NCI-H2029 treated with DMSO at 0.1 percent for 48 hours (cell line): ENCODE results near the gene SHISA4.
"Not testable (repeated sequence)": the region's sequence is repeated elsewhere in the genome, so short reads cannot be mapped to it uniquely, and the experiment has no call there.

Source experiments
- DNase-seq: peaks from one replicate; lab custom pipeline; 2025; lab: John Stamatoyannopoulos, UW

Gene SHISA4

DNA sequence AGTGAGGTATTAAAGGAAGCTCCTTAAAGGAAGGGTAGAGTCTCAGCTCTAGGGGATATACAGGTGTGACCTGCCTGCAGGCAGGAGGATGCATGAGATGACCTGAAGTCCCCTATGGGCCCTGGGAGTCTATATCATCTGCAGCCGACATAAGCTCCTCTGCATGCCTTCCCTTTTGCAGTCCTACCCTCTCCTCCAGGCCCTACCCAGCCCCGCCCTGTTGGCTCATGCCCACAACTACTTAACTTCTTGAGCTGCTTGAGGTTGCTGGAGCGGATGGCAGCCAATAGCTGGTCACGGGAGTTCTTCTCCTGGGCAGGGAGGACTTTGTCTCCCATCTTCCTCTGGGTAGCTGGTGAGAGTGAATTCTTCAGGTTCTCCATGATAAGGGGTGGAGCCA, 10.3 kb downstream of the SHISA4 start:
- DNase-seq: no peak

DNA sequence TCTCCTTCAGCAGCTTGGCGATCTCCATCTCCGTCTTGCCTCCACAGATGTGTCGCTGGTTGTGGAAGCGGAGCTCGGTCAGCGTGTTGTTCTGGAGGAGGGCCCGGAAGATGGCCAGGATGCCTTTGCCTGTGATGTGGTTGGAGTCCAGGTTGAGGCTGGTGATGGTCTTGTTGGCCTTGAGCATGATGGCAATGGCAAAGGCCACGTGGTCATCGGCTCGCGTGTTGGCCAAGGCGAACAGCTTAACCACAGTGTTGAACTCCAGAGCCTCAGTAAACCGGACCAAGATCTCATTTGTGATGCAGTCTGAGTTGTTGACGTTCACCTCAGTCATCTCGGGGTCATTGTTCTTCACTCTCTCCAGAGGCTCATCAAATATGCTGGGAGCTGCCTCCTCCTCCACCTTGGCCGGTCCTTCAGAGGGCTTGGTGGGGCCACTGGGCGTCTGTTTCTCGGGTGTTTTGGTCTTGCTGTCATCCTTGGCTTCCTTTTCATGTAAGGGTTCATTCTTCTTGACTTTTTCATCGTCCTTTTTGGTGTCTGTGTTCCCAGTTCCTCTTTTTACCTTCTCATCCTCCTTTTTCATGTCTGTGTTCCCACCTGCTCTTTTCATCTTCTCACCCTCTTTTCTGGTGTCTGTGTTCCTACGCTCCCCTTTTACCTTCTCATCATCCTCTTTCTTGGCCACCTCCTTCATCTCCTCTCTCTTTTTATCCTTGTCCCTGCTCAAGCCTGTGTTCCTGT, 11.2 kb downstream of the SHISA4 start:
- DNase-seq: no peak

GRCh38 chr1:201900476-201900875, 11.8 kb downstream of the SHISA4 start:
- no peak for DNase-seq

- DNase-seq: not testable (repeated sequence)
Measured at GRCh38 chr1:201901036-201901435, 12.3 kb downstream of the SHISA4 start.

DNA sequence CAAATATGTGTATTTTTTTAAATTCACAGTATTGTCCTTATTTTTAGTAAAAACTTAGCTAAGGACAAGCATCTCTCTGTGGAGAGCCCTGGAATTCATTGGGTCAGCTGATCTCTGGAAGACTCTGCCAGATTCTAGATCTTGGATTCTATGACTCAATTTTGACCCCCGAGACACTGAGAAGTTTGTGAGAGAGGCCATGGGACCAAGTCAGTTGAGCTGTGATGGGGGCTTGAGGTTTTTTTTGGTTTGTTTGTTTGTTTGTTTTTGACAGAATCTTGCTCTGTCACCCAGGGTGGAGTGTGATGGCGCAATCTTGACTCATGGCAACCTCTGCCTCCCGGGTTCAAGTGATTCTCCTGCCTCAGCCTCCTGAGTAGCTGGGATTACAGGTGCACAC, 13.5 kb downstream of the SHISA4 start:
- no peak for DNase-seq

DNA sequence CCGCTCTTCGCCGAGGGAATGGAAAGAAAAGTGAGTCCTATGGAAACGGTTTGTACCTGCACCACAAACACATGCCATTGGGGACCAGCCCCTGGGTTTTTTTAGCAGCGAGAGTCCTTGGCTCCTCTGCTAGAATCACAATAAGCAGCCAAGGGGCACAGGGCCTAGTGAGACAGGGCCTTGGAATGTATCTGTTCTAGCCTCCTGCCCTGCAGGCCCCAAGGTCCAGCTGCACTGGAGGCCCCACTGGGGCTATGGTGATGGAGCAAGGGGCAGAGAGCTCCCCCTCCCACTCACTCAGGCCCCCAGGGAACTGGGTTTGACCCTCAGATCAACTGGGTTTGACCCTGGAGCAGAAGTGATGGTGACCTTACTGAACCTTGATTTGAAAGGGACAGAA, 14.4 kb downstream of the SHISA4 start:
- DNase-seq: no peak

GRCh38 chr1:201904579-201904978, 15.9 kb downstream of the SHISA4 start:
- DNase-seq: no peak

DNA sequence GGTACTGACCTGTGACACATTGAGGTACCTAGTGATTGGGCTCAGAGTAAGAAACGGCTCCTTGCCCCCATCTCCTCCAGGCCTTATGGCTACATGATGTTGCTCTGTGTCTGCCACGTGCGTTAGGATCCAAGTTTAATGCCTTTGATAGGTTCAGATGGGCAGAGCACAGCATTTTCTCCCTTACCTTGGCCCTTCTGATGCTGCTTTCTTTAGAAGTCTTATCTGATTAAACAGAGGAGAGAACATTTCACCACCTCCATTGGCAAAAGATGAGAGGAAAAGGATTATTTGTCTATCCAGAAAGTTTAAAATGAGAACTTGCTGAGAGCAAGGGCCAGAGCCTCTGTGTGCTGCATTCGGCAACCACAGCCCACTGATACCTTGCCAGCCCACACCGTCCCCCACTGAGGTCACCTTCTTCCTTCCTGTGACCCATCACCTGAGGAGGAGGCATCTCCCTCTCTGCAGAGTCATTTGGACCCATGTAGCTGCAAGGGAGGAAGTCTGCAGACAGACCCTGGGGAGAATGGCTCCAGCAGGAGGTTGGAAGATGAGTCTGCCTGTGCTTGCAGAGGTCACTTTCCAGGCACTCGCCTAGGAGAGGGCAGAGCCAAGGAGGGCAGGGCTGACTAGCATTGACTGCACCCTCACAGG, 16.7 kb downstream of the SHISA4 start:
- no peak for DNase-seq

- DNase-seq: no peak
Measured at GRCh38 chr1:201906336-201906735, 17.6 kb downstream of the SHISA4 start.

- DNase-seq: no peak
Measured at GRCh38 chr1:201907621-201908020, 18.9 kb downstream of the SHISA4 start.

- no peak for DNase-seq
Measured at GRCh38 chr1:201911826-201912571, 23.3 kb downstream of the SHISA4 start.

- no peak for DNase-seq
Measured at GRCh38 chr1:201912832-201913231, 24.1 kb downstream of the SHISA4 start.

DNA sequence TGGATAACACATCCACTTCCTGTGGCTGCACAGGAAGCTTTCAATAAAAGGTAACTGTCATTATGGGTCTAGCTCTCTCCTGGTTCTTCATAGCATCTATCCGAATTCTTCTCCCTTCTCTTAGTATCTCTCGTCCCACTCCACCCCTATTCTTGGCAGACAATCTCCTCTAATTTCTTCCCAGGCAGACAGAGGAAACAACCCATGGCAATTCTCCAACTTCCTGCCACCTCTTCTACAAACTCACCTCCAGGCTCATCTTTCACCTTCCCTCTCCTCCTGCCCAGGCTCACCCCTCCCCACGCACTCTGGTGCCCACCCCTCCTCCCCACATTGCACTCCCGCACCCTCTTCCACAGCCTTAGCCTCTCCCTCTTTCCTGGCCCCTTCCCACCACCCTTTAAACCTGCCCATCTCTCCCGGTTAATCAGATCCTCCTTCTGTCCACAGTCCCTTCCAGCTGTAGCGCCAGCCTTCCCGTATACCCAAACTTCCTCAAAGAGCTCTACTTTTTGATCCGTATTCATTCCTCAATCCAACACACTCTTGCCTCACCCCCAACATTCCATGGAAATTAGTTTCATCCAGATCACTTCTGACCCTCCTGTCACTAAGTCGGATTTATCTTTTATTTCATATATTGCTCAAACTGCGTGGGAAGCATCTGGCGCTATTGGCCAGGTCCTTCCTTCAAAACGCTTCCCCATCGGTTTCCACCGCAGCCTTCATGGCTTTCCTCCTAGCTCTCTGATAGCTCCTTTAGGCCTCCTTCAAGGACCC, 25.9 kb downstream of the SHISA4 start:
- DNase-seq: no peak

DNA sequence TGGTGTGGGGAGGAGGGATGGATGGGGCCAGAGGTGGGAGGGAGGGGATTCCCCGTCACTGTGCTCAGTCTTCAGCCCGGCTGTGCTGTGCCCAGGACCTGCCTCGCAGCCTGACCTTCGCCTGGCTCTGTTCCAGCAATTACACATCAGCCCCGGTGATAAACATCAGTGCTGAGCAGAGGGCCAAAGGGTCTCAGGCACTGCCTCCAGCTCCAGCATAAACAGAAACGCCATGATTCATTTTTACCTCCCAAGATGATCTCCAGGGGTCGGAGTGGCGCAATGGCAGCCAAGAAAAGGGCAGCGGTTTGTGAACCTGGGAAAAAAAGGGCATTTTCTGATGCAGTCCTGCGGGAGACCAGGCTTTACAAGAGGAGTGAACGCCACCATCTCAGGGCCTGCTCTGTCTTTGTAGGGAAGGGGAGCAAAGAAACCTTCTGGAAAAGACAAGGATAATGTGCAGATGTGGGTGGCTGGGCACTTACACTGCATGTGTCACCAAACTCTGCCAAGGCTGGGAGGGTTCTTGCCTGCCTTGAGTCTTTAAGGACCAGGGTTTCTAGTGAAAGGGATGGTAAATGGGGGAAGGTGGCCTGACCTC, 28.1 kb downstream of the SHISA4 start:
- no peak for DNase-seq

- DNase-seq: no peak
Measured at GRCh38 chr1:201917362-201918033, 28.8 kb downstream of the SHISA4 start.

DNA sequence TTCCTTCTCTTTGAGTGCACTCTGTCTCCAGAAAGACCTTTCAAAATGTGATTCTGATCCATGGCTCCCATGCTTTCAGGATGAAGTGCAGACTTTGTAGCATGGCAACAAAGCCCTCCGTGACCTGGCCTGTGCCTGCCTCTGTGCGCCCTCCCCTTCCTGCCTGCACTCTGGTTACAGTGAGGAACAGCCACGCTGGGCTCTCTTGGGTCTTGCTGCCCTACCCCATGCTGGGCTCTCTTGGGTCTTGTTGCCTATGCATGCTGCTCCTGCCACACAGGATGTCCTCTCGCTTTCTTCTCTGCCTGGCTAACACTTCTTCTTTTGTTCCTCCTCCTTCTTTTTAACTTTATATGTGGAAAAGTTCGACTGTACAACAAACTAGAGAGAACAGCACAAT, 29.6 kb downstream of the SHISA4 start:
- DNase-seq: no peak

DNA sequence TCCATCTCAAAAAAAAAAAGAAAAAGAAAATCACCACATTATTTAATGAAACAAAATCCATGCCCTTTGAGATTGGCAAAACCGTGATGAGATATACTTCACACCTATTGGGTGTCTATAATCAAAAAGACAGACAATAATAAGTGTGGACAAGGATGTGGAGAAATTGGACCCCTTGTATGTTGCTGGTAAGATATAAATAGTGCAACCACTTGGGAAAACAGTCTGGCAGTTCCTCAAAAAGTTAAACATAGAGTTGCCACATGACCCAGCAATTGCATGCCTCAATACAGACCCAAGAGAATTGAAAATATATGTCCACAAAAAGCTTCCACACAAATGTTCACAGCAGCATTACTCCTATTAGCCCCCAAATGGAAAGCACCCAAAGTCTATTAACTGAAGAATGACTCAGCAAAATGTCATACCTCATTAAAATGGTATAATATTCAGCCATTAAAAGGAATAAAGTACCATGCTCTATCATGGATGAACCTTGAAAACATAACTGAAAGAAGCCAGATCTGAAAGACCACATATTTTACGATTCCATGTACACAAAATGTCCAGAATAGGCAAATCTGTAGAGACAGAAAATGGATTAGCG, 33.4 kb downstream of the SHISA4 start:
- no peak for DNase-seq

- DNase-seq: no peak
Measured at GRCh38 chr1:201925301-201925567, 36.5 kb downstream of the SHISA4 start.

DNA sequence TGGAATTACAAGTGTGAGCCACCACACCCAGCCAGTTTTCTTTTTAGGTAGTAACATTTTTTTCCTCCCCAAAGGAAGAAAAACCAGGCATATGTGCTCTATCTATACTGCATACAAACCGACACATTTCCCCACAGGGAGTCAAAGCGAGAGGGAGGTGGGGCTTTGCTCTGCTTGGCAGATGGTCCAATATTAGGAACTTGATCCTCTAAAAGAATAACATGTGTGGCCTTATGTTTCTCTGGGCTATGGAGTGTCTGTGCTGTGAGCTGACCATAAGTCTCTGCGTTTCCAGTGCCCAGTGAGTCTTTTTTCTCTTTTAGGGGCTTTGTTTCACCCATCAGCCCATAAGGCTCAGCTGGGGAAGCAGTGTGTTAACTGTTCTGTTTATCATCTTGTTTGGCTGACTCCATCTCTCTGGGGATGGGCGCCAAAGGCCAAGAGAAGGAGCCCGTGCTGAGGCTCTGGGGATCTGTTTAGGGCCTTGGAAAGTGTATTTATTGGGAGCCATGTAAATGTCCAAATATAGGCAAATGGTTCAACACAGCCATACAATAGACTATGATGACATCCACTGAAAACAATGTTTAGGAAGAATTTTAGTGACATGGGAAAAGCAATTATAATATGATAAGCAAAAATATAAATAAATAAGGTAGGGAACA, 37.4 kb downstream of the SHISA4 start:
- no peak for DNase-seq

GRCh38 chr1:201928266-201928665, 39.6 kb downstream of the SHISA4 start:
- DNase-seq: no peak

GRCh38 chr1:201930137-201930536, 41.4 kb downstream of the SHISA4 start:
- DNase-seq: no peak
